H1 (cell line): ENCODE results near the gene IRF9. TPM values are rescaled to one million over a fixed set of nuclear protein-coding genes. Genes with fewer than 3 reads are reported as not detected.

Source experiments
- CTCF ChIA-PET: fragments of 300-600 bp; sonication (Branson Sonifier 250); formaldehyde crosslinking; loops from one replicate; lab custom pipeline; 2021; ENCODE audit not compliant: partially characterized antibody; lab: Charles Lee
- POLR2A ChIA-PET: fragments of 300-600 bp; sonication (Branson Sonifier 250); formaldehyde crosslinking; loops from one replicate; lab custom pipeline; 2021; ENCODE audit warnings: inconsistent platforms; ENCODE audit not compliant: partially characterized antibody; lab: Charles Lee
- DNase-seq, 2 experiments: peaks; one replicate each; pipeline versions ENCODE4 v3.0.0 to v3.0.0-alpha.2; 2010 to 2022; ENCODE audit warnings: low spot score in 2 of 2, low read depth in 1 of 2, mixed read lengths in 1 of 2
- FAIRE-seq: peaks from 2 replicates; lab custom pipeline; 2011; peaks lifted over from hg19 to GRCh38; lab: Jason Lieb, UNC
- H2AFZ ChIP-seq: 2 replicates; pipeline ENCODE4 v1.8.1; 2012; ENCODE audit warnings: low read length, inconsistent platforms
- H2AK5ac ChIP-seq: 2 replicates; pipeline ENCODE4 v1.6.1; 2013; ENCODE audit warnings: low read depth, low read length
- H2BK120ac ChIP-seq: replicated peaks from 2 replicates; pipeline ENCODE3; 2013; ENCODE audit warnings: low read depth, low read length, inconsistent platforms
- H2BK12ac ChIP-seq: 2 replicates; pipeline ENCODE4 v1.6.1; 2013; ENCODE audit warnings: low read depth, low read length
- H2BK15ac ChIP-seq: 2 replicates; pipeline ENCODE4 v1.6.1; 2013; ENCODE audit warnings: low read length
- H2BK20ac ChIP-seq: 2 replicates; pipeline ENCODE4 v1.6.1; 2013; ENCODE audit warnings: low read length
- H2BK5ac ChIP-seq: 2 replicates; pipeline ENCODE4 v1.6.1; 2013; ENCODE audit warnings: low read depth, low read length
- H3K14ac ChIP-seq: 2 replicates; pipeline ENCODE4 v1.6.1; 2013; ENCODE audit warnings: inconsistent platforms; ENCODE audit not compliant: insufficient read length
- H3K18ac ChIP-seq: 2 replicates; pipeline ENCODE4 v1.6.1; 2013; ENCODE audit warnings: low read length; ENCODE audit errors: extremely low read depth
- H3K23ac ChIP-seq: 2 replicates; pipeline ENCODE4 v1.6.1; 2013; ENCODE audit warnings: inconsistent platforms; ENCODE audit not compliant: insufficient read length
- H3K23me2 ChIP-seq: 2 replicates; pipeline ENCODE4 v1.6.1; 2013; ENCODE audit warnings: low read depth, low read length
- H3K27ac ChIP-seq: 2 replicates; pipeline ENCODE4 v1.6.1; 2011; ENCODE audit warnings: low read depth, low read length, inconsistent platforms
- H3K27me3 ChIP-seq, 4 experiments: replicated peaks in 1 of 4; 1 replicate in 1 of 4; 2 replicates in 3 of 4; pipeline versions ENCODE4 v1.6.1 to v1.8.1; 2011 to 2013; ENCODE audit warnings: low read length in 3 of 4, mild to moderate bottlenecking in 3 of 4, inconsistent platforms in 2 of 4, mixed read lengths in 2 of 4, moderate library complexity in 1 of 4; ENCODE audit not compliant: control insufficient read depth in 3 of 4, insufficient read depth in 3 of 4; ENCODE audit errors: extremely low read depth in 1 of 4
- H3K36me3 ChIP-seq, 4 experiments: 2 replicates each; pipeline versions ENCODE4 v1.6.1 to v1.8.1; 2011 to 2013; ENCODE audit warnings: mild to moderate bottlenecking in 4 of 4, low read length in 3 of 4, moderate library complexity in 2 of 4, control low read depth in 1 of 4, inconsistent platforms in 1 of 4; ENCODE audit not compliant: insufficient read depth in 4 of 4, control insufficient read depth in 2 of 4
- H3K4ac ChIP-seq: replicated peaks from 2 replicates; pipeline ENCODE3; 2013; ENCODE audit warnings: low read length, low read depth, mixed read lengths, inconsistent platforms; ENCODE audit not compliant: insufficient read length
- H3K4me1 ChIP-seq, 4 experiments: replicated peaks in 1 of 4; 1 replicate in 1 of 4; 2 replicates in 3 of 4; pipeline versions ENCODE4 v1.6.1 to v1.8.1; 2011 to 2013; ENCODE audit warnings: low read length in 3 of 4, inconsistent platforms in 2 of 4, mixed read lengths in 1 of 4; ENCODE audit not compliant: insufficient read depth in 4 of 4, control insufficient read depth in 3 of 4
- H3K4me2 ChIP-seq, 2 experiments: 2 replicates each; pipeline versions ENCODE4 v1.6.1 to v1.8.1; 2011 to 2013; ENCODE audit warnings: low read depth in 2 of 2, low read length in 2 of 2, control low read depth in 1 of 2, inconsistent platforms in 1 of 2, mild to moderate bottlenecking in 1 of 2; ENCODE audit not compliant: insufficient read depth in 1 of 2
- H3K4me3 ChIP-seq, 4 experiments: fragments of 200-600, 300-600 bp in 1 of 4; sonication (generic), shearing (Covaris generic), sonication (Bioruptor Twin) in 1 of 4; 2 replicates each; pipeline versions ENCODE4 v1.5.1 to v1.8.1; 2011 to 2016; ENCODE audit warnings: low read length in 4 of 4, low read depth in 3 of 4, control low read depth in 2 of 4, inconsistent platforms in 2 of 4, mild to moderate bottlenecking in 2 of 4, mixed read lengths in 1 of 4, moderate library complexity in 1 of 4; ENCODE audit not compliant: insufficient read depth in 2 of 4; ENCODE audit errors: extremely low read depth in 1 of 4
- H3K56ac ChIP-seq: replicated peaks from 2 replicates; pipeline ENCODE3; 2013; ENCODE audit warnings: low read depth, mild to moderate bottlenecking, mixed read lengths, low read length, inconsistent platforms; ENCODE audit not compliant: insufficient read length
- H3K79me1 ChIP-seq: 2 replicates; pipeline ENCODE4 v1.6.1; 2013; ENCODE audit warnings: low read depth, low read length, control low read depth
- H3K79me2 ChIP-seq, 2 experiments: 2 replicates each; pipeline versions ENCODE4 v1.6.1 to v1.8.1; 2012 to 2013; ENCODE audit warnings: low read length in 2 of 2, mild to moderate bottlenecking in 2 of 2, inconsistent platforms in 1 of 2; ENCODE audit not compliant: insufficient read depth in 2 of 2, control insufficient read depth in 1 of 2
- H3K9ac ChIP-seq, 4 experiments: replicated peaks in 1 of 4; 1 replicate in 1 of 4; 2 replicates in 3 of 4; pipeline versions ENCODE4 v1.6.1 to v1.8.1; 2011 to 2013; ENCODE audit warnings: low read depth in 3 of 4, low read length in 3 of 4, control low read depth in 2 of 4, mild to moderate bottlenecking in 2 of 4, moderate library complexity in 2 of 4, inconsistent platforms in 1 of 4; ENCODE audit errors: extremely low read depth in 1 of 4
- H3K9me3 ChIP-seq, 2 experiments: 2 replicates each; pipeline versions ENCODE4 v1.6.1 to v1.8.1; 2012 to 2013; ENCODE audit warnings: mild to moderate bottlenecking in 2 of 2, moderate library complexity in 2 of 2, control low read depth in 1 of 2, inconsistent platforms in 1 of 2, low read depth in 1 of 2, low read length in 1 of 2, mixed read lengths in 1 of 2; ENCODE audit not compliant: insufficient read depth in 2 of 2
- H4K20me1 ChIP-seq, 2 experiments: replicated peaks in 1 of 2; 2 replicates each; pipeline versions ENCODE3 to v1.8.1; 2011 to 2013; ENCODE audit warnings: inconsistent platforms in 2 of 2, low read length in 2 of 2, mild to moderate bottlenecking in 1 of 2; ENCODE audit not compliant: insufficient read depth in 2 of 2, control insufficient read depth in 1 of 2
- H4K5ac ChIP-seq: 2 replicates; pipeline ENCODE4 v1.6.1; 2013; ENCODE audit warnings: low read length, low read depth, mixed read lengths, inconsistent platforms; ENCODE audit not compliant: insufficient read length
- H4K8ac ChIP-seq: 2 replicates; pipeline ENCODE4 v1.8.0; 2013; ENCODE audit warnings: mild to moderate bottlenecking, moderate library complexity, low read length, inconsistent platforms; ENCODE audit not compliant: insufficient read depth; ENCODE audit errors: extremely low read depth
- H4K91ac ChIP-seq: replicated peaks from 2 replicates; pipeline ENCODE3; 2013; ENCODE audit warnings: low read length, mixed read lengths, inconsistent platforms; ENCODE audit not compliant: insufficient read length
- EP300 ChIP-seq, 2 experiments: IDR thresholded peaks; 1 replicate in 1 of 2; 2 replicates in 1 of 2; pipeline ENCODE4 v1.6.1; 2011 to 2012; ENCODE audit warnings: low read depth in 2 of 2, low read length in 2 of 2, mild to moderate bottlenecking in 2 of 2, borderline replicate concordance in 1 of 2, inconsistent platforms in 1 of 2, moderate library complexity in 1 of 2
- HDAC6 ChIP-seq: IDR thresholded peaks from one replicate; pipeline ENCODE4 v1.7.1; 2012; ENCODE audit warnings: low read depth, mild to moderate bottlenecking, inconsistent platforms, low read length, moderate library complexity
- KDM4A ChIP-seq: IDR thresholded peaks from one replicate; pipeline ENCODE4 v1.7.1; 2012; ENCODE audit warnings: low read depth, mild to moderate bottlenecking, moderate library complexity, low read length, inconsistent platforms; ENCODE audit not compliant: severe bottlenecking
- RAD21 ChIP-seq, 2 experiments: IDR thresholded peaks in 1 of 2; conservative IDR thresholded peaks in 1 of 2; 2 replicates each; pipeline ENCODE4 v1.6.1; 2011; ENCODE audit warnings: low read depth in 2 of 2, low read length in 2 of 2, improper control_type of control experiment in 1 of 2, inconsistent platforms in 1 of 2, mild to moderate bottlenecking in 1 of 2, moderate library complexity in 1 of 2
- SP4 ChIP-seq: IDR thresholded peaks from 2 replicates; pipeline ENCODE4 v1.6.1; 2012; ENCODE audit warnings: low read length, inconsistent platforms
- WGBS, 2 experiments: shearing (Covaris generic) in 1 of 2; methylation state at CpG; one replicate each; pipeline versions ENCODE4 v1.1.6 to v1.1.7; 2013 to 2015; ENCODE audit warnings: low lambda C conversion rate in 2 of 2, mixed read lengths in 2 of 2, inconsistent platforms in 1 of 2, low coverage in 1 of 2, missing lambda C conversion rate in 1 of 2; ENCODE audit not compliant: insufficient replicate concordance in 2 of 2, insufficient coverage in 1 of 2, insufficient read length in 1 of 2; ENCODE audit errors: extremely low coverage in 1 of 2, missing lambda C conversion rate in 1 of 2; 5-methylcytosine and 5-hydroxymethylcytosine counted together
- polyA plus RNA-seq, 7 experiments: library from polyadenylated mRNA; depleted of rRNA in 3 of 7; stranded (reverse) in 5 of 7; unstranded in 2 of 7; fragments of >200 nt in 5 of 7; fragments of 200-250 nt in 2 of 7; gene quantifications; 1 replicate in 5 of 7; 2 replicates in 1 of 7; 4 replicates in 1 of 7; pipeline versions ENCODE4 v1.2.1 to v1.2.3, GENCODE V29; 2011 to 2013; ENCODE audit warnings: missing spikeins in 2 of 7, mixed read lengths in 2 of 7
- total RNA-seq: library from RNA; stranded (reverse); fragmentation: NEBNext Ultra II Directional; extraction: Animal tissue kit (Norgen Biotek cat#: 25700); gene quantifications from 2 replicates; pipeline ENCODE4 v1.2.1, GENCODE V29; 2021

Gene IRF9
- total and polyA plus RNA-seq, 2 of the 8 experiments (the other 6 are each of a cell fraction or from before 2014, with no cell fraction given) = 11.4 to 13.2 TPM

GRCh38 chr14:24122416-24122815, 38.6 kb upstream of the IRF9 start:
- Histone ChIP-seq H2BK15ac (no peak overlapping the region), H2BK20ac (no peak overlapping the region), H4K91ac (no peak overlapping the region), H3K4me1 (no peaks in the 10 kb centered on the region), H3K36me3 (peaks cover 14 to 39% (median 32%) of the 10 kb centered on the region in 4 experiments), H3K56ac (no peak overlapping the region), H3K14ac (no peak overlapping the region), H3K18ac (no peak overlapping the region), H3K23ac (no peak overlapping the region), H3K79me2 (no peaks in the 10 kb centered on the region), H4K20me1 (peaks cover 0 to 3% of the 10 kb centered on the region in 2 experiments), H2BK120ac (no peak overlapping the region), H3K4me3 (no peak overlapping the region), H3K79me1 (no peaks in the 10 kb centered on the region), H2AFZ (no peak overlapping the region), H3K27me3 (no peaks in the 10 kb centered on the region), H3K4me2 (no peak overlapping the region), H2AK5ac (no peak overlapping the region)
- no peak for DNase-seq
- no peak for FAIRE-seq
- WGBS, 2 experiments = 94% methylated on average over 3 of the region's 4 CpGs; no CpG with 5 or more reads in 1 of the 2 experiments
- ChIA-PET POLR2A (interaction anchor here (0.8 to 11.1 kb wide), 8 partner anchors 6 to 84 kb away, joined by 3 to 96 read pairs (median 6); partner anchors contain the start of genes DCAF11, FITM1 and NRL), CTCF (interaction anchor here (0.8 to 1.6 kb wide), 2 partner anchors 15 to 32 kb away, joined by 3 to 4 read pairs; no protein-coding TSS in a partner anchor)
- TF ChIP-seq HDAC6 (no peak), RAD21 (IDR thresholded peaks at IDR 0.05 in 1 of 2, conservative IDR thresholded peaks at IDR 0.05 in 1 of 2; ENCODE audit: low read depth in 2 of 2, low read length in 2 of 2) (no peak), SP4 (no peak), EP300 (IDR thresholded peaks at IDR 0.05; ENCODE audit: borderline replicate concordance in 1 of 2, low read depth in 2 of 2, low read length in 2 of 2) (no peak), KDM4A (no peak)
- TF ChIP-seq, all 59 proteins: peak for 0
- Histone ChIP-seq H4K8ac (no peak overlapping the region), H3K4ac (no peak overlapping the region), H3K9ac (no peak overlapping the region), H2BK5ac (no peak overlapping the region), H4K5ac (no peak overlapping the region), H3K9me3 (no peaks in the 10 kb centered on the region), H3K23me2 (no peaks in the 10 kb centered on the region), H2BK12ac (no peak overlapping the region), H3K27ac (no peak overlapping the region)
